ENCODE results near the gene TENT4B. TPM values are rescaled to one million over a fixed set of nuclear protein-coding genes. Genes with fewer than 3 reads are reported as not detected.

TENT4B gene
- polyA plus RNA-seq, 1 of the 3 experiments (the other 2 are of a cell fraction) = 5.6 TPM

GRCh38 chr16:50228364-50228868 is 75.3 kb downstream of the TENT4B start:
- POLR2A ChIA-PET = no interaction called here

More at GRCh38 chr16:50228364-50228868, 75.3 kb downstream of the TENT4B start:
- no peaks in the 10 kb centered on the region for H3K9me3 ChIP-seq
- H3K27me3 ChIP-seq (ENCODE audit: insufficient read depth) = no peaks in the 10 kb centered on the region
- no peak overlapping the region for H3K4me3 ChIP-seq (ENCODE audit: low read depth in 2 of 2, low read length in 1 of 2)
- H3F3A ChIP-seq (replicated peaks; ENCODE audit: insufficient read depth) = peaks cover 4% of the 10 kb centered on the region
- TF ChIP-seq YY1 (IDR thresholded peaks at IDR 0.05; ENCODE audit: low read depth) = no peak
- no peak for TF ChIP-seq POLR2AphosphoS5 (IDR thresholded peaks at IDR 0.05; ENCODE audit: low read depth, low read length)
- no peak for TF ChIP-seq TAF1 (IDR thresholded peaks at IDR 0.05; ENCODE audit: borderline replicate concordance, low read depth, low read length)
- no peak for TF ChIP-seq MXI1 (IDR thresholded peaks at IDR 0.05; ENCODE audit: low read depth, low read length)
- TF ChIP-seq USF1 (IDR thresholded peaks at IDR 0.05; ENCODE audit: borderline replicate concordance, low read depth) = no peak
- no peak for TF ChIP-seq GATA2 (CRISPR knock-in tag; IDR thresholded peaks at IDR 0.05)
- no peak for TF ChIP-seq FOXM1 (IDR thresholded peaks at IDR 0.05; ENCODE audit: low read depth)
- no peak for TF ChIP-seq TEAD4 (IDR thresholded peaks at IDR 0.05; ENCODE audit: borderline replicate concordance, insufficient read depth)
- TF ChIP-seq MAX (IDR thresholded peaks at IDR 0.05; ENCODE audit: low read depth) = no peak
- TF ChIP-seq CTCF (IDR thresholded peaks at IDR 0.05) = no peak
- TF ChIP-seq FOSL2 (IDR thresholded peaks at IDR 0.05; ENCODE audit: borderline replicate concordance, low read depth) = no peak
- TF ChIP-seq RXRA (IDR thresholded peaks at IDR 0.05; ENCODE audit: borderline replicate concordance, low read depth) = no peak
- no peak for TF ChIP-seq FOXJ3 (CRISPR knock-in tag; IDR thresholded peaks at IDR 0.05)
- no peak for TF ChIP-seq CHD2 (IDR thresholded peaks at IDR 0.05; ENCODE audit: low read length, partially characterized antibody)
- no peak for TF ChIP-seq ELF1 (IDR thresholded peaks at IDR 0.05)
- TF ChIP-seq GABPA (IDR thresholded peaks at IDR 0.05; ENCODE audit: low read depth) = no peak
- H3K9me2 ChIP-seq = no peaks in the 10 kb centered on the region
- peaks cover 53 to 56% of the 10 kb centered on the region in 2 experiments for H3K36me3 ChIP-seq (replicated peaks in 1 of 2; ENCODE audit: control insufficient read depth in 1 of 2, insufficient read depth in 2 of 2, low read length in 1 of 2)
- CTCF ChIA-PET = interaction anchor here (0.9 to 1.0 kb wide), 2 partner anchors 18 to 437 kb away, joined by 3 to 5 read pairs; no protein-coding TSS in a partner anchor
- no peaks in the 10 kb centered on the region for H3K79me2 ChIP-seq (ENCODE audit: insufficient read depth)
- H3K4me1 ChIP-seq (ENCODE audit: control insufficient read depth in 1 of 2, insufficient read depth in 2 of 2, low read depth in 1 of 2, low read length in 1 of 2) = no peaks in the 10 kb centered on the region
- H3K4me2 ChIP-seq = no peak overlapping the region
- no peaks in the 10 kb centered on the region for H4K20me1 ChIP-seq (ENCODE audit: insufficient read depth)
- 100% methylated on average over 4 of the region's 5 CpGs for WGBS (ENCODE audit: low lambda C conversion rate)
- DNase-seq = no peak
- H2AFZ ChIP-seq (ENCODE audit: low read depth) = no peak overlapping the region
- no peak overlapping the region for H3K27ac ChIP-seq (ENCODE audit: low read depth in 2 of 2, low read length in 1 of 2)
- H3K9ac ChIP-seq = no peak overlapping the region

All from SK-N-SH (cell line).